Measurements from ENCODE around the gene CRYGS. TPM values are rescaled to one million over a fixed set of nuclear protein-coding genes. Genes with fewer than 3 reads are reported as not detected.

The CRYGS gene
- total RNA-seq, 1 experiment from 2014 or later: 4.3 TPM

DNA sequence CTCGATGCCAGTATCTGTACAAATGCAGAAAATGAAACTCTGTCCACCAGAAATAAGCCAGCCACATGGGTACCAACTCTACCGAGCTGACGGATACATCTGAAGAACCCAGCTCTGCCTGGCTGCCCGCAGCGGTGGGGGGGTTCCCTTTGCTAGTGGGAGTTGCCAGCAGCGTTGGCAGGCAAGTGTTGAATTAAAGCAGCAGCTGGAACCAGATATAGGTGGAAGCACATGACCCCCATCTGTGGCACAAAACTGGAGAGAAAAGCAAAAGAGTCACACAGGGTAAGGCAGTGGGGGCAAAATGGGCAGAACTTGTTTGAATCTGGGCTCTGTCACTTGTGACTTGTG, 17.9 kb downstream of the CRYGS start:
- no peak overlapping the region for H3K9ac ChIP-seq (ENCODE audit: low read length)
- H3K27me3 ChIP-seq (ENCODE audit: insufficient read depth, low read length): 0 out of 2 replicates have a peak, but pooled peaks cover 12% of the 10 kb centered on the region
- no peaks in the 10 kb centered on the region for H3K79me2 ChIP-seq (ENCODE audit: insufficient read depth, low read length)
- ChIA-PET RAD21 (ENCODE audit: low non-redundant PET in 1 of 2, low total read pairs in 2 of 2, uncharacterized antibody in 2 of 2, unreplicated experiment in 2 of 2) (no interaction called here), CTCF (no interaction called here), POLR2A (no interaction called here)
- H3K4me2 ChIP-seq (ENCODE audit: low read length): no peak overlapping the region
- H3K9me3 ChIP-seq (ENCODE audit: control insufficient read depth in 1 of 2, insufficient read depth in 1 of 2, low read depth in 1 of 2, low read length in 2 of 2): no peaks in the 10 kb centered on the region
- no peak overlapping the region for H2AFZ ChIP-seq (ENCODE audit: low read depth, low read length, poor library complexity, severe bottlenecking)
- DNase-seq (ENCODE audit: low read depth, low spot score) (no peak), ATAC-seq (no peak)
- no peaks in the 10 kb centered on the region for H3K36me3 ChIP-seq (ENCODE audit: control insufficient read depth in 1 of 2, insufficient read depth in 2 of 2, low read length in 2 of 2)
- no peaks in the 10 kb centered on the region for H3K4me1 ChIP-seq (ENCODE audit: control insufficient read depth in 1 of 2, insufficient read depth in 2 of 2, low read length in 2 of 2)
- H3K9me2 ChIP-seq (ENCODE audit: insufficient read depth): no peaks in the 10 kb centered on the region
- BruUV-seq (replicated peaks): no TSS peak
- H3K4me3 ChIP-seq (replicated peaks in 1 of 2; ENCODE audit: low read depth in 1 of 2, low read length in 2 of 2): no peak overlapping the region
- H4K20me1 ChIP-seq (ENCODE audit: insufficient read depth): no peaks in the 10 kb centered on the region
- intact Hi-C loops (cut with micrococcal nuclease): no loop called here
- TF ChIP-seq YY1 (IDR thresholded peaks at IDR 0.05; ENCODE audit: extremely low read depth, insufficient replicate concordance, low read depth, low read length) (no peak), SRF (IDR thresholded peaks at IDR 0.05; ENCODE audit: low read depth) (no peak), TCF7L2 (IDR thresholded peaks at IDR 0.05; ENCODE audit: borderline replicate concordance, extremely low read depth, insufficient read depth, insufficient read length) (no peak), EZH2 (IDR thresholded peaks at IDR 0.05) (no peak), CEBPB (IDR thresholded peaks at IDR 0.05; ENCODE audit: low read depth) (no peak), ZBTB33 (IDR thresholded peaks at IDR 0.05; ENCODE audit: extremely low read depth, insufficient replicate concordance, low read length) (no peak), ZNF274 (IDR thresholded peaks at IDR 0.05; ENCODE audit: low read depth, low read length) (no peak), ELF1 (IDR thresholded peaks at IDR 0.05; ENCODE audit: borderline replicate concordance, low read depth) (no peak), SP1 (IDR thresholded peaks at IDR 0.05; ENCODE audit: low read depth) (no peak), ZFX (IDR thresholded peaks at IDR 0.05) (no peak), JUND (IDR thresholded peaks at IDR 0.05) (no peak), RAD21 (IDR thresholded peaks at IDR 0.05; ENCODE audit: low read depth) (no peak), EGR1 (IDR thresholded peaks at IDR 0.05; ENCODE audit: low read depth) (no peak)
- TF ChIP-seq, protein P1, sequence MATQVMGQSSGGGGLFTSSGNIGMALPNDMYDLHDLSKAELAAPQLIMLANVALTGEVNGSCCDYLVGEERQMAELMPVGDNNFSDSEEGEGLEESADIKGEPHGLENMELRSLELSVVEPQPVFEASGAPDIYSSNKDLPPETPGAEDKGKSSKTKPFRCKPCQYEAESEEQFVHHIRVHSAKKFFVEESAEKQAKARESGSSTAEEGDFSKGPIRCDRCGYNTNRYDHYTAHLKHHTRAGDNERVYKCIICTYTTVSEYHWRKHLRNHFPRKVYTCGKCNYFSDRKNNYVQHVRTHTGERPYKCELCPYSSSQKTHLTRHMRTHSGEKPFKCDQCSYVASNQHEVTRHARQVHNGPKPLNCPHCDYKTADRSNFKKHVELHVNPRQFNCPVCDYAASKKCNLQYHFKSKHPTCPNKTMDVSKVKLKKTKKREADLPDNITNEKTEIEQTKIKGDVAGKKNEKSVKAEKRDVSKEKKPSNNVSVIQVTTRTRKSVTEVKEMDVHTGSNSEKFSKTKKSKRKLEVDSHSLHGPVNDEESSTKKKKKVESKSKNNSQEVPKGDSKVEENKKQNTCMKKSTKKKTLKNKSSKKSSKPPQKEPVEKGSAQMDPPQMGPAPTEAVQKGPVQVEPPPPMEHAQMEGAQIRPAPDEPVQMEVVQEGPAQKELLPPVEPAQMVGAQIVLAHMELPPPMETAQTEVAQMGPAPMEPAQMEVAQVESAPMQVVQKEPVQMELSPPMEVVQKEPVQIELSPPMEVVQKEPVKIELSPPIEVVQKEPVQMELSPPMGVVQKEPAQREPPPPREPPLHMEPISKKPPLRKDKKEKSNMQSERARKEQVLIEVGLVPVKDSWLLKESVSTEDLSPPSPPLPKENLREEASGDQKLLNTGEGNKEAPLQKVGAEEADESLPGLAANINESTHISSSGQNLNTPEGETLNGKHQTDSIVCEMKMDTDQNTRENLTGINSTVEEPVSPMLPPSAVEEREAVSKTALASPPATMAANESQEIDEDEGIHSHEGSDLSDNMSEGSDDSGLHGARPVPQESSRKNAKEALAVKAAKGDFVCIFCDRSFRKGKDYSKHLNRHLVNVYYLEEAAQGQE (IDR thresholded peaks at IDR 0.05; ENCODE audit: low read depth): no peak
- TF ChIP-seq, protein P2, sequence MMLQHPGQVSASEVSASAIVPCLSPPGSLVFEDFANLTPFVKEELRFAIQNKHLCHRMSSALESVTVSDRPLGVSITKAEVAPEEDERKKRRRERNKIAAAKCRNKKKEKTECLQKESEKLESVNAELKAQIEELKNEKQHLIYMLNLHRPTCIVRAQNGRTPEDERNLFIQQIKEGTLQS (IDR thresholded peaks at IDR 0.05): no peak
- no peak overlapping the region for H3K27ac ChIP-seq (ENCODE audit: low read depth, low read length)

All from HCT116 (cell line).